Spinal cord (tissue), 10 donors: ENCODE results near the gene KLK15. TPM values are rescaled to one million over a fixed set of nuclear protein-coding genes. Genes with fewer than 3 reads are reported as not detected.
"Not testable (repeated sequence)": the region's sequence is repeated elsewhere in the genome, so short reads cannot be mapped to it uniquely, and the experiment has no call there.

Experiments
- DNase-seq, 6 donors: peaks; one replicate each; pipeline versions ENCODE4 v3.0.0 to v3.0.0-alpha.2; 2013 to 2015; ENCODE audit warnings: low spot score in 6 of 6, low read depth in 4 of 6
- H3K27ac ChIP-seq: one replicate; pipeline ENCODE4 v1.5.1; 2013; ENCODE audit warnings: low read depth, low read length, control low read depth
- H3K27me3 ChIP-seq: one replicate; pipeline ENCODE4 v1.6.1; 2013; ENCODE audit warnings: low read length; ENCODE audit not compliant: control insufficient read depth, insufficient read depth
- H3K36me3 ChIP-seq: one replicate; pipeline ENCODE4 v1.6.1; 2013; ENCODE audit warnings: low read length; ENCODE audit not compliant: control insufficient read depth, insufficient read depth
- H3K4me1 ChIP-seq: one replicate; pipeline ENCODE4 v1.6.1; 2013; ENCODE audit warnings: low read length; ENCODE audit not compliant: control insufficient read depth, insufficient read depth
- H3K4me3 ChIP-seq: one replicate; pipeline ENCODE4 v1.5.1; 2013; ENCODE audit warnings: low read depth, low read length, control low read depth
- H3K9me3 ChIP-seq: one replicate; pipeline ENCODE4 v1.6.1; 2013; ENCODE audit warnings: low read length; ENCODE audit not compliant: control insufficient read depth, insufficient read depth
- WGBS: methylation state at CpG from one replicate; pipeline ENCODE4 v1.1.5; 2013; ENCODE audit warnings: missing lambda C conversion rate; ENCODE audit not compliant: insufficient coverage; 5-methylcytosine and 5-hydroxymethylcytosine counted together
- polyA plus RNA-seq, 2 donors: library from polyadenylated mRNA; unstranded; fragments of 120-200 nt; gene quantifications; one replicate each; pipeline ENCODE4 v1.2.1, GENCODE V29; 2013; ENCODE audit not compliant: insufficient read length in 2 of 2
- total RNA-seq, 2 donors: library from RNA; depleted of rRNA in 1 of 2; stranded (reverse); fragments of 120-200 nt in 1 of 2; fragments of >200 nt in 1 of 2; gene quantifications; one replicate each; pipeline versions ENCODE4 v1.2.3 to v1.2.4, GENCODE V29; 2013 to 2014
- donor health status: healthy.

KLK15 gene
- total and polyA plus RNA-seq, 4 donors: not detected

DNA sequence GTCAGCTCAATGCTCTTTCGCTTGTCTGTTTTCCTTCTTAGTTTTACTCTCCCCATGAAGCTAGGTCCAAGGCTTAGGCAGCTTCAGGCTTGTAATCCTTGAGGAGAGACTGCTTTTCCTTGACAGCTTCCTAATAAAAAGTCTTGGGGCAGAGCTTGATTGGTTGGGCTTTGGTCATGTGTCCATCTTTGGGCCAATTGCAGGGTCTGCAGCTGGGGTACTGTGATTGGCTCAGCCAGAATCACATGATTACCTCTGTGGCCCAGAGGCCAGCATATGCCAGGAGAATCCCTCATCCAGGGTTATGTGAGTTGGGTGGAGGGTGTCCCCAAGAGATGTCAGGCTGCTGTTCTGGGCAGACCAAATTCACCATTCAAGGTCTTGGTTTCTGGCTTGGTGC, 17.9 kb downstream of the KLK15 start:
- Histone ChIP-seq H3K9me3 (no peaks in the 10 kb centered on the region), H3K4me1 (peaks cover 8% of the 10 kb centered on the region), H3K27me3 (peaks cover 47% of the 10 kb centered on the region), H3K4me3 (no peak overlapping the region), H3K36me3 (no peaks in the 10 kb centered on the region), H3K27ac (no peak overlapping the region)
- no peak for DNase-seq
- 100% methylated on average over 1 of the region's 1 CpG for WGBS

DNA sequence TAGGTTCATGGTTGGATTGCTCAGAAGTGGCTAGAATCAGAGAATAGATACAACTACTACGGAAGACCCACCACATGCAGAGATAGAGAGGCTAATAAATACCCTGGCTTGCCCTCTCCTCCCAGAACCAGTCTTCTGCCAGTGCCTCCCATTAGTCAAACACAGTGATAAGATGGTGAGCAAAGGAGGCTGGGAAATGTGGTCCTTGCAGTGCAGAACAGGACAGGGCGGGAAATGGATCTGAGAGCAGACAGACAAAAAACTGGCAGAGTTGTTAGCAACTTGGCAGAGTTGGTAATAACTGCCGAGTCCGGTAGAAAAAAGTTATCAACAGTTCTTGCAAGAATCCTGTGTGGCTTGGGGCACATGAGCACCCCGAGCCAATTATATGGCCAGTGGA, 18.5 kb downstream of the KLK15 start:
- no peak overlapping the region for H3K4me3 ChIP-seq
- peaks cover 43% of the 10 kb centered on the region for H3K27me3 ChIP-seq
- 87% methylated on average over 4 of the region's 5 CpGs for WGBS
- no peak overlapping the region for H3K27ac ChIP-seq
- H3K9me3 ChIP-seq: no peaks in the 10 kb centered on the region
- H3K4me1 ChIP-seq: peaks cover 8% of the 10 kb centered on the region
- DNase-seq: no peak
- H3K36me3 ChIP-seq: no peaks in the 10 kb centered on the region

DNA sequence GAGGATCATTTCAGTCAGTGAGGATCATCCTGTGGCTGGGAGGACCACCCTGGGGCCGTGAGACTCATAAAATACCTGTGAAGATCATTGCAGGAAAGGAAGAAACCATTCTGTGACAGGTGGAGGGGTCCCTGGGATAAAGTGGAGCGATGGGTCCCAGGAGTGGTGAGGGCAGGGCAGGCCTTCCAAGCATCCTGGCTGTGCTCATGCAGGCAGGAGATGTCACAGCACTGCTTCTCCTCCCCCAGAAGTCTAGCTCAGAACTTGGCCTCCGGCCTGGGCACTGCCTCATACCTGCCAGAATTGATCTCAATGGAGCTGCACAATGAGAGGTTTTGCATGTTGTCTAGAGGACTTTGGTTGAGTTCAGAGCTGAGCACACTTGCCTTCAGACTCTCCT, 20.9 kb downstream of the KLK15 start:
- no peaks in the 10 kb centered on the region for H3K36me3 ChIP-seq
- 74% methylated on average over 3 of the region's 3 CpGs for WGBS
- no peak overlapping the region for H3K27ac ChIP-seq
- no peaks in the 10 kb centered on the region for H3K9me3 ChIP-seq
- peaks cover 19% of the 10 kb centered on the region for H3K27me3 ChIP-seq
- DNase-seq: no peak
- H3K4me1 ChIP-seq: no peaks in the 10 kb centered on the region
- no peak overlapping the region for H3K4me3 ChIP-seq

DNA sequence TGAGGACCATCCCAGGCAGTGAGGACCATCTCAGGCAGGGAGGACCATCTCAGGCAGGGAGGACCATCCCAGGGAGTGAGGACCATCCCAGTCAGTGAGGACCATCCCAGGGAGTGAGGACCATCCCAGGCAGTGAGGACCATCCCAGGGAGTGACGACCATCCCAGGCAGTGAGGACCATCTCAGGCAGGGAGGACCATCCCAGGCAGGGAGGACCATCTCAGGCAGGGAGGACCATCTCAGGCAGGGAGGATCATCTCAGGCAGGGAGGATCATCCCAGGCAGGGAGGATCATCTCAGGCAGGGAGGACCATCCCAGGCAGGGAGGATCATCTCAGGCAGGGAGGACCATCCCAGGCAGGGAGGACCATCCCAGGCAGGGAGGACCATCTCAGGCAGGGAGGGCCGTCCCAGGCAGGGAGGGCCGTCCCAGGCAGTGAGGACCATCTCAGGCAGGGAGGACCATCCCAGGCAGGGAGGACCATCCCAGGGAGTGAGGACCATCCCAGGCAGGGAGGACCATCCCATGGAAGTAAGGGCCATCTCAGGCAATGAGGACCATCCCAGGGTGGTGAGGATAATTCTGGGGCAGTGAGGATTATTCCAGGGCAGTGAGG, 21.6 kb downstream of the KLK15 start:
- H3K36me3 ChIP-seq, DNase-seq, H3K4me3 ChIP-seq, H3K27ac ChIP-seq, H3K4me1 ChIP-seq, H3K9me3 ChIP-seq: not testable (repeated sequence)
- H3K27me3 ChIP-seq: peaks cover 13% of the 10 kb centered on the region
- 84% methylated on average over 3 of the region's 3 CpGs for WGBS

DNA sequence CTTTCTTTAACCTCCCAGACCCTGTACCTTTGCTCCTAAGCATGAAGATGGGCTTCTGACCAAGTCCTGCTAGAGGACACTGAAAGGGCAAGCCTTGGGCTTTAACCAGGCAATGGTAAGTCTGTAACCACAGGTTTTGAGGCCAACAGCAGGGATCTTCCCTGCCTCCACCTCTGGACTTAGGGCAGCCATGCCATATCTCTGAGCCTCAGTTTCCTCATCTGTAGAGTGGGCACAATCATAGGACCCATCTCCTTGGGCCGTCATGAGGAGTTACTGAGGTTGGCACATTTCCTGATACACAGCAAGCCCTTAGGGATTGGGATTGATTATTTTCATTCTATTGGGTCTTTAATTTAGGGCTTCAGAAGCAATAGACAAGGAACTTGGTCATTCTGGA, 24.5 kb downstream of the KLK15 start:
- DNase-seq: no peak
- Histone ChIP-seq H3K27ac (no peak overlapping the region), H3K4me1 (peaks cover 6% of the 10 kb centered on the region), H3K27me3 (peaks cover 4% of the 10 kb centered on the region), H3K36me3 (no peaks in the 10 kb centered on the region), H3K9me3 (no peaks in the 10 kb centered on the region), H3K4me3 (no peak overlapping the region)
- WGBS: no CpG with 5 or more reads among the region's 1 CpG

DNA sequence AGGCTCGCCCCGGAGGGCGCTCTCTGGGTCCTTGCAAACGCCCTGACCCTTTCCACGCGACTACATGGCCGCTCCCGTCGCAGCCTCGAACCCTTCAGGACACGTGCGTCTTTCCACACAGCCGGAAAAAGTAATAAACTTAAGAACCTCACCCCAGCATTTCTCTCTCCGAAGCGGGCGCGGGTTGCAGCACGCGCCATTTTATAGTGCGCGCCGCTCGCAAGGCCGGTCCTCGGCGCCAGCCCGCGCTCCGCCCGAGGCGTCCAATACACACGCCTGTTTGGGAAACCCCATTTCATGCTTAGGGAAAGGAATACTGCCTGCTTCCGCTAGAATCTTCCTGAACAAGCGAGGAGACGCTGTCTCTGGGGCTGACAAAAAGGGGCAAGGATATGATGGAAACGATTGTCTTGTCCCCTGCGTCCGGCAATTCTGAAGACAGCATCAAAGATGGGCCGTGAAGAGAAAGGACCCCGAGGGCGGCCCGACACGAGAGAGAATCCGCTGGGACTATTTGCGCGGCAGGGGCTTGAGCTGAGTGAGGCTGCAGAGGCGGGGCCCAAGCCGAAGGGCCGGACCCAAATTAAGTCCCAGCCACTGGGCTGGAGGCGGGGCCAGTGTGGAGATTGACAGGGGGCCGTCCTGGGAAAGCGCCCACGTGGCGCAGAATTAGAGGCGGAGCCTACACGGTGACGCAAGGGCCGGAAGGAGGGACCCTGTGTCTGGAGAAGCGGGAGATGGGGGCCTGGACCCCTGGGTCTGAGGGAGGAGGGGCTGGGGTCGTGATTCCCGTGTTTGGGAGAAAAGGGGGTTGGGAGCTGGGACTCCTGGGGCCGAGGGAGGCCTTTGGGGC, 28.7 kb downstream of the KLK15 start:
- no peaks in the 10 kb centered on the region for H3K27me3 ChIP-seq
- H3K4me1 ChIP-seq: peaks cover 22% of the 10 kb centered on the region
- DNase-seq: peak; percentile 97 to 100 (median 99)
- H3K9me3 ChIP-seq: no peaks in the 10 kb centered on the region
- 0% methylated on average over 61 of the region's 62 CpGs for WGBS
- H3K4me3 ChIP-seq: peak overlapping the region; percentile 68
- peaks cover 24% of the 10 kb centered on the region for H3K36me3 ChIP-seq
- H3K27ac ChIP-seq: peak overlapping the region; percentile 99

DNA sequence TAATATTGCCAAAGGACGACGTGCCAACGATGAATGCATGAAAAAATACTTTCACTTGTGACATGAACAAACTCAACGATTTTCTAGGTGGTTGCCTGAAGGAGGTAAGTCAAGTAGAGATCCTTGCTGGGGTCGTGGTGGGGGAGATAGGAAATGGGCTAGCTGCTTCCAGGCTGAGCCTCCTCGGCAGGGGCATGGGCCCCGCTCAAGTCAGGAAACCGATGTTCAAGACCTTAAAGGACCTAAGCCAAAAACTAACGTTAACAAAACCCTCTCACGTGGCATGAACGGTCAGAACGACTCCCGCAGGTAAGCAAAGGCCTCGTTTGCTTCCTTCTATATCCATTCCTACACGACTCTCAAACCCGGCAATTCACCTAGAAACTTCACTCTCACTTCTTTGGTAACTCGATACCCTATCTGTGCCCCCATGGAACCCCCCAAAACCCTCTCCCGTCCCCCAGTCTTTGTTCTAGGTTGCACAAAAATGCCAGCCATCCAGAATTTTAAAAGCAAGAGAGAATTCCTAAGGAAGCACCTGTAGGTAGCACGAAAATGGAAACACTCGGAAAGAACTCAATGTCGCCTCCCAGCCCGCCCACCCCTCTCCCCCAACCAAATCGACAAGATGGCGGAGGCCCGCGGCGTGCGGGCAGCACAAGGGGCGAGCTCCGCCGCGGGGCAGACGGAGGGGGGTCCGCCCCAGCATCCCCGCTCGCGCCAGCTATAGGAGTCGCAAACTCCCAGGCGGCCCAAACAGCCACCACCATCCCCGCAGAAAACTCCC, 29.5 kb downstream of the KLK15 start:
- Histone ChIP-seq H3K4me1 (peaks cover 22% of the 10 kb centered on the region), H3K4me3 (peak overlapping the region; percentile 68), H3K9me3 (no peaks in the 10 kb centered on the region), H3K27ac (peak overlapping the region; percentile 99), H3K27me3 (no peaks in the 10 kb centered on the region), H3K36me3 (peaks cover 32% of the 10 kb centered on the region)
- peak in 1 of 6 donors; percentile 54 for DNase-seq
- WGBS: under 1% methylated on average over 32 of the region's 40 CpGs

DNA sequence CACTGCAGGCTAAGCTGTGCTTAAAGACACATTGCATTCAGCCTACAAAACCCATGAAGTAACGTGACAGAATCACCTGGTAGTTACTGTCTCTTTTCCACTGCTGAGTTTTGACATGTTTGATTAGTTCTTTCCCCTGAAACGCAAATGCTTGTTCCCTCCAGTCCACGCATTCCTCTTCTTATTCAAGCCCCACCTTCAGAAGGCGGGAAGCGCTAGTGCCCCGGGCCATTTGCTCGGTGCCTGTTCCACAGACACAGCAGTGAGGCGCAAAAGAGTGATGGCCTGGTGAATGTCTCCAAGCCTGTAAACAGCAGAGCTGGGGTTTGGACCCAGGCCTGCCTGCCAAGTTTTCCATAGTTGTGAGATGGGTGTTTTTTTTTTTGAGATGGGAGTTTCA, 32.3 kb downstream of the KLK15 start:
- Histone ChIP-seq H3K27ac (no peak overlapping the region), H3K4me3 (no peak overlapping the region), H3K36me3 (peaks cover 59% of the 10 kb centered on the region), H3K9me3 (no peaks in the 10 kb centered on the region), H3K27me3 (no peaks in the 10 kb centered on the region), H3K4me1 (peaks cover 22% of the 10 kb centered on the region)
- 93% methylated on average over 5 of the region's 8 CpGs for WGBS
- no peak for DNase-seq

DNA sequence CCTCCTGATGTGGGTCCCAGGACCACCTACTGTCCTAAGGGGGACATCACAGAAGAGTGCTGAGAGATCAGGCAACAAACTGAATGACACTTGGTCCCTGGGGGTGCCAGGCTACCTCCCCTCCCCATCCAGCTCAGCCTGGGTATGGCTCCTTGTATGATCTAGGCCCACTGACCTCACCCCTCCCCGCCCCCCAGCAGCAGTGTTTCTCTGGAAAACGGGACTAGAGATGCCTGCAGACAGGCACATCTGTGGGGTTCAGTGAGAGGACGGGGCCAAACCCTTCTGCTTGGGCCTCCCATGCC, 33.9 kb downstream of the KLK15 start:
- no peak overlapping the region for H3K27ac ChIP-seq
- WGBS: 92% methylated on average over 3 of the region's 3 CpGs
- peaks cover 65% of the 10 kb centered on the region for H3K36me3 ChIP-seq

More for the DNA sequence above, 33.9 kb downstream of the KLK15 start:
- Histone ChIP-seq H3K4me3 (no peak overlapping the region), H3K27me3 (no peaks in the 10 kb centered on the region), H3K4me1 (peaks cover 21% of the 10 kb centered on the region), H3K9me3 (no peaks in the 10 kb centered on the region)
- DNase-seq: no peak
